Inferior parietal cortex (tissue), 1 donor: ENCODE measurements around the gene WSB1.
"Not testable (repeated sequence)": the region's sequence is repeated elsewhere in the genome, so short reads cannot be mapped to it uniquely, and the experiment has no call there.

Experiments used
- DNase-seq: peaks from one replicate; pipeline ENCODE4 v3.0.0-alpha.2; 2016; ENCODE audit errors: extremely low spot score

Gene WSB1, protein sequence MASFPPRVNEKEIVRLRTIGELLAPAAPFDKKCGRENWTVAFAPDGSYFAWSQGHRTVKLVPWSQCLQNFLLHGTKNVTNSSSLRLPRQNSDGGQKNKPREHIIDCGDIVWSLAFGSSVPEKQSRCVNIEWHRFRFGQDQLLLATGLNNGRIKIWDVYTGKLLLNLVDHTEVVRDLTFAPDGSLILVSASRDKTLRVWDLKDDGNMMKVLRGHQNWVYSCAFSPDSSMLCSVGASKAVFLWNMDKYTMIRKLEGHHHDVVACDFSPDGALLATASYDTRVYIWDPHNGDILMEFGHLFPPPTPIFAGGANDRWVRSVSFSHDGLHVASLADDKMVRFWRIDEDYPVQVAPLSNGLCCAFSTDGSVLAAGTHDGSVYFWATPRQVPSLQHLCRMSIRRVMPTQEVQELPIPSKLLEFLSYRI

DNA sequence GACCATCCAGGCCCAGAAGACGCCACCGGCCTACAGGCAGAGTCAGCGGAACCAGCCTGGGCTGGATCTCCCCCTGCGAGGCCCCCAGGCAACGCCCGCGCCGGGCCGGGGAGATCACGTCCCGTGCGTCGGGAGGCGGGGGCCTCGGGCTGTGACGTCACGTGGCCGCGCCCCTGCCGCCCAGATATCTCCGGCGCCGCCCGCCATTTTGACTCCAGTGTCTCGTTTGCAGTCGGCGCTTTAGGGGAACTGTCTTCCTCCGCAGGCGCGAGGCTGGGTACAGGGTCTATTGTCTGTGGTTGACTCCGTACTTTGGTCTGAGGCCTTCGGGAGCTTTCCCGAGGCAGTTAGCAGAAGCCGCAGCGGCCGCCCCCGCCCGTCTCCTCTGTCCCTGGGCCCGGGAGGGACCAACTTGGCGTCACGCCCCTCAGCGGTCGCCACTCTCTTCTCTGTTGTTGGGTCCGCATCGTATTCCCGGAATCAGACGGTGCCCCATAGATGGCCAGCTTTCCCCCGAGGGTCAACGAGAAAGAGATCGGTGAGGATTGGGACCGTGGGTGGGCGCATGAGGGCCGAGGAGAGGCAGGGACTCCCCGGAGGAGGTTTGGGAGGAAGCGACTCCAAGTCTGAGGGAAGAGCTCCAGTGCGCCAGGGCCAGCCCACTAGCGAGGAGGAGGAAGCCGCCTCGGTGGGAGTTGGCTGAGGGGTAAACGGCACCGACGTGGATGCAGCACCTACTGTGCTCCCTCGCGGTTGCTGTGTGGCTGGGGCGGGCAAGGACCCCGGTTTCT, at the start of gene WSB1:
TSS of gene WSB1 (plus strand) at position 217 of the 791 bp plus-strand sequence. CDS start at position 499, 282 bp downstream.
- peak; percentile 96 for DNase-seq

DNA sequence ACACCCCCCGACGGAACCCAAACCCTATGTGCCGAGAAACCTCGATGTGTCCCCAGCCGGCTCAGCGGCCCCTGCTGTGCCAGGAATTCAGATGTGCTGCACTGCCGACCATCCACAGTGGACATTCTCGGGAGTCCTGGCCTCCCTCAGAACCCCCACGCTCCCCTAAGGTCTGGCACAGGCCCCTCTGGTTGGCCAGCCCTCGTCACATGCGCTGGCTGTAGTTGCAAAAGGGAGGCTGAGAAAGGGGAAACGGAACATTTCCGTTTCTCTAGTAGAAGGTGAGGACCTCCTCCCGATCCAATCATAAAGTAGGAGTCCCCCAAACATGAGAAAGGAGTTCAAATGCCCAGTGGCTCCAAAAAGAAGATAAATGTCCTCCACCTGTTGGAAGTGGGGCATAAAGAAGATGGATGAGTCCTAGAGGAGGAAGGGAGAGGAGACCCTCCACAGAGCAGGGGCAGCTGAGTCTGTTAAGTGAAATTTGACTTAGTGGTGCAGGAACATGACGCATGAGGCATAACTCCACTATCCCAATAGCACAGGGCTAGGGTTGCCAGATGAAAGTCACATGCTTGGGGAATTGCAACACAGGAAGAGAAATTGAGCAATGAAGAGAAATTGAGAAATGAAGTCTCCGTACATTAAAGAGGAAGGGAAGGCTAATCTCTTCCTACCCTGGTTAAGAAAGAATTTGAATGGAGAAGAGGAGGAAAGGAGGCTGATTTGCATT, 49.3 kb upstream of the WSB1 start:
- peak; percentile 63 for DNase-seq

DNA sequence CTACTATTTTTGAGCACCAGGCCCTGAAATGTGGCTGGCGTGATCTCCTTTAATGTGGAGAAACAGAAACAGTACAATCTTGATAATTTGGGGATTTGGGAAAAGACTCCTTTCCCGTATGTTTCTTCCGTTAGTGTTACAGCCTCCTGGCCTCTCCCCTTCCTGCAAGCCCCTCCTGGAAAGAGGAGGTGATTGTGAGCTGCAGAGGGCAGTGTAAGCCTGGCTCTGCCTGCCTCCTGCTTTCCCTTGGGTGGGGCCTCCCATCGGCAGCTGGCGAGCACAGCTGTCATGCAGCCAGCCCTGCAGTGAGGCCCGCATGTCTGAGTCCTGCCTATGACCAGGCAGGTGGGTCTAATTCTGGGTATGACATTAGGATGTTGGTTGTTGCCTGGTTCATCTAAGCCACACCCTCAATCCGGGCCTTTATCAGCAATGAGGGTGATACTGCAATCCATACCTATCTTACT, 48.7 kb upstream of the WSB1 start:
- DNase-seq: peak; percentile 74

DNA sequence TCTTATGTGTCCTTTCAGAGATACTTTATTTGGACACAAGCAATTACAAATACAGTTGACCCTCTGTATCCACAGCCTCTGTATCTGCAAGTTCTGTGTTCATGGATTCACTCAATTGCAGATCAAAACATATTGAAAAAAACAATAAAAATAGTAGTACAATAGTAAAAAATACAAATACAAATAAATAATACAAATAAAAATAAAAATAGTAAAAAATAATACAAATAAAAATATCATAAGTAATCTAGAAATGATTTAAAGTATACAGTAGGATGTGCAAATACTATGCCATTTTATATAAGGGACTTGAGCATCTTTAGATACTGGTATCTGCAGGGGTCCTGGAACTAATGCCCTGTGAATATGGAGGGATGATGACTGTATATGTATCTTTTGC, 47.4 kb upstream of the WSB1 start:
- DNase-seq: no peak

DNA sequence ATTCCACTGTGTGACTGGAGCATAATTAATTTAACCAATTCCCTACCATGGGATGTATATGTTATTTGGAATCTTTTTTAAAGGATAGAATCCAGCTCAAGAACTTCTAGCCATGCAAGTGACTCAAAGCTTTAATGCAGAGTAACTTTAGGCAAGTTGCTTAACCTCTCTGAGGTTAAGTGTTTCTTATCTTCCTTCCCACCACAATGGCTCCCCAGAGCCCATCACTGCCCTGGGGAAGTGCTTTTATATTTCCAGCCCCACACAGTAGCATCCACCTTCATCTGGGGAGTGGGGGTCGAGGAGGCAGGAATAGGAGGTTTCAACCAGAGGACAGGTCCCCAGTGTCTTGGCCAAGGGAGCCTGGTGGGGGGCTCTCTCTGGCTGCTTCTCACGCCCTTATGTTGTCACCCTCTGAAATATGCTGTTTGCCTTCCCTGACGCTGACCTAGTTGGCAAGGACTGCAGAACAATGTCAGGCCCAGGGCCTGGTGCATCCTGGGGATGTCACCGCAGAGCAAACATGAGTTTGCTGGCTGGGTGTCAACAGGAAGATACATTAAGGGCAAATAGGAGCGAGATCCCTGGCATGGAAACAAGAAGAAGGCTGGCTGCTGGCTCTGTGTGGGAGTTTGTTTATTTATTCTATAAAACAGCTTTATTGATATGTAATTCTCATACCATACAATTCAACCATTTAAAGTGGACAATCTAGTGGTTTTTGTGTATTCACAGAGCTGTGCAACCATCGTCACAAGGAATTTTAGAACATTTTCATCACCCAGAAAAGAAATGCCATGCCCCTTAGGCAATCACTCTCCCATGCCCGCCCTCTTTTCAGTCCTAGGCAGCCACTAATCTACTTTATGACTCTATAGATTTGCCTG, 46.6 kb upstream of the WSB1 start:
- DNase-seq: no peak

DNA sequence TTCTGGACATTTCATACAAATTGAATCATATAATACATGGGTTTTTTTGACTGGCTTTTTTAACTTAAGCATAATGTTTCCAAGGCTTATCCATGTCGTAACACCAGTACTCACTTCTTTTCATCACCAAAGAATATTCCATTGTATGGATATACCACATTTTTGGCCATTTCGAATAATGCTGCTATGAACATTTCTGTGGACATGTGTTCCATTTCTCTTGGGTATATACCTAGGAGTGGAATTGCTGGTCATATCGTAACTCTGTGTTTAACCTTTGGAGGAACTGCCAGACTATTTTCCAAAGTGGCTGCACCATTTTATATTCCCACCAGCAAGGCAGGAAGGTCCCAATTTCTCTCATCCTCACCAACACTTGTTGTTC, 46.0 kb upstream of the WSB1 start:
- no peak for DNase-seq

DNA sequence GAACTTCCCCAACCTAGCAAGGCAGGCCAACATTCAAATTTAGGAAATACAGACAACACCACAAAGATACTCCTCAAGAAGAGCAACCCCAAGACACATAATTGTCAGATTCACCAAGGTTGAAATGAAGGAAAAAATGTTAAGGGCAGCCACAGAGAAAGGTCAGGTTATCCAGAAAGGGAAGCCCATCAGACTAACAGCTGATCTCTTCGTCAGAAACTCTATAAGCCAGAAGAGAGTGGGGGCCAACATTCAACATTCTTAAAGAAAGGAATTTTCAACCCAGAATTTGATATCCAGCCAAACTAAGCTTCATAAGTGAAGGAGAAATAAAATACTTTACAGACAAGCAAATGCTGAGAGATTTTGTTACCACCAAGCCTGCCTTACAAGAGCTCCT, 43.1 kb upstream of the WSB1 start:
- DNase-seq: not testable (repeated sequence)

DNA sequence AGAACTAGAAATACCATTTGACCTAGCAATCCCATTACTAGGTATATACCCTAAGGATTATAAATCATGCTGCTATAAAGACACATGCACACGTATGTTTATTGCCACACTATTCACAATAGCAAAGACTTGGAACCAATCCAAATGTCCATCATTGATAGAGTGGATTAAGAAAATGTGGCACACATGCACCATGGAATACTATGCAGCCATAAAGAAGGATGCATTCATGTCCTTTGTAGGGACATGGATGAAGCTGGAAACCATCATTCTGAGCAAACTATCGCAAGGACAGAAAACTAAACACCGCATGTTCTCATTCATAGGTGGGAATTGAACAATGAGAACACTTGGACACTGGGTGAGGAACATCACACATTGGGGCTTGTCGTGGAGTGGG, 39.1 kb upstream of the WSB1 start:
- not testable (repeated sequence) for DNase-seq

DNA sequence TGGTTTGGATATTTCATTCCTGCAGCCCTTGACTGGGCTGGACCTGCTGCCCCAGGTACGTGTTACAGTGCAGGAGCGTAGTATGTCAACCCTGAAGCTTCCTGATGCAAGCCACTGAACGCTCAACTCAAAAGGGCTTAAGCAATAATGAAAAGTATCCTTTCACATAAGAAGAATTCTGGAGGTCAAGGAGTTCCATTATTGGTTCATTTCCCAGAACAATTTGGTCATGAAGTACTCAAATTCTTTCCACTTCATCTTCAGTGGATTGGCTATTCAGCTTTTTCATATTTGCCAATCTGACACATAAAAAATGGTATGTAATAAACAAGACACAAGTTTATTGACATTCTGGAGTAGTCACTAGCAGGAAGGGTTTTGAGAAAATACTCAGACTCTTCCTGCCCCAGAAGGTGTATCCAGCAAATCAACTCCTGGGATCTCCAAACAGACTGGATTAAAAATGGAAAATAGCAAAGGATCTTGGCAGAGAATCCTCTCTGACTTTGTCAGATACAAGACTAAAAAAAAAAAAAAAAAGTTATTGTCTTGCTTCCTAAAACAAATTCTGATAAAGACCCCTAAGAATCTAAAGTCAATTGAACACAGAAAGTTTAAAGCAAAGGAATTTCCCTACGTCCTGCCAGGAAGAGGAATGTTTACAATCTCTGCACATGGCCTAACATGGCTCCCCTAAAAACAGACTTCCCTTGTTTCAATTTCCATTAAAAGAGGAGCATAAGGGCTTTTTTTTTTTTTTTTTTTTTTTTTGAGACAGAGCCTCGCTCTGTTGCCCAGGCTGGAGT, 37.5 kb upstream of the WSB1 start:
- DNase-seq: no peak

DNA sequence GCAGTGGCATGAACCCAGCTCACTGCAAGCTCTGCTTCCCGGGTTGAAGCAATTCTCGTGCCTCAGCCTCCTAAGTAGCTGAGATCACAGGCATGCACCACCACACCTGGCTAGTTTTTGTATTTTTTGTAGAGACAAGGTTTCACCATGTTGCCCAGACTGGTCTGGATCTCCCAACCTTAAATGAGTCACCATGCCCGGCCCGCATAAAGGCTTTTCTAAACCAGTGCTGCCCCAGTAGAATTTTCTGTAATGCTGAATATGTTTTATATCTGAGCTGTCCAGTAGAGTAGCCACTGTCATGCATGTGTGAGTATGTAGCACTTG, 36.9 kb upstream of the WSB1 start:
- no peak for DNase-seq

DNA sequence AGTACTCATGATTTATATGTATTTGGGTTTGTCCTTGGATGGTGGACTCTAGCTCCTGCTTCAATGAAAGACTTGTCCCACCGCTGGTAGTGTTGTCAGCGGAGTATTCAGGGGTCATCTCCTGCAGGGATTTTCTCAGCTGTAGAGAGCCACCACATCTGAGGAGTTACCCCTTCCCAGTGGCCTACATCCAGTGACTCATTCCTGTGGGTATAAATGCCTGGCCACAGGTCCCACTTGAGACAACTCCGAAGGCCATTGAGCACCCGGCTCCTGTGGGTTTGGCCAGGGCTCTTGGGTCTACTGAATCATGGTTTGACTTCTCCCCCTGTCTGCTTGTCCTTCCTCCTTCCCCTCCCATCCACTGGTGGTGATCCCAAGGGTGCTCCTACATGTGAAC, 34.6 kb upstream of the WSB1 start:
- no peak for DNase-seq

DNA sequence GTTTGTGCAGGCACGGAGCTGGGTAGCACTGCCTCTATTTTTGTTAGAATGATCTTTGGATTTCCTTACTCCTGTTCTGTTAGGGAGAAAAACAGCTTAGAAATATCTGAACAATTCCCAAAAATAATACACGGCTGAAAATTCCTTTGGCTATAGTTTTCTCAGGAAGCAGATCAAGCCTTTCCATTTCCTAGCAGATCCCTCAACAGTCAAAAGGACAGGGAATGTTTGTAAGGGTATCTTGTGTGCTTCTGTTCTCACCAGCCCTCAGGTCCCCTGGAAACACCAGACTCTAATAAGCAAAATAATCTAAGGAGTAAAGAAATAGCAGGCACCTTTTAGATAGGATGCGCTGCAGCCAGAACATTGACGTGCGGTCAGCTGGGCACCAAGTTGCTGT, 30.5 kb upstream of the WSB1 start:
- no peak for DNase-seq

DNA sequence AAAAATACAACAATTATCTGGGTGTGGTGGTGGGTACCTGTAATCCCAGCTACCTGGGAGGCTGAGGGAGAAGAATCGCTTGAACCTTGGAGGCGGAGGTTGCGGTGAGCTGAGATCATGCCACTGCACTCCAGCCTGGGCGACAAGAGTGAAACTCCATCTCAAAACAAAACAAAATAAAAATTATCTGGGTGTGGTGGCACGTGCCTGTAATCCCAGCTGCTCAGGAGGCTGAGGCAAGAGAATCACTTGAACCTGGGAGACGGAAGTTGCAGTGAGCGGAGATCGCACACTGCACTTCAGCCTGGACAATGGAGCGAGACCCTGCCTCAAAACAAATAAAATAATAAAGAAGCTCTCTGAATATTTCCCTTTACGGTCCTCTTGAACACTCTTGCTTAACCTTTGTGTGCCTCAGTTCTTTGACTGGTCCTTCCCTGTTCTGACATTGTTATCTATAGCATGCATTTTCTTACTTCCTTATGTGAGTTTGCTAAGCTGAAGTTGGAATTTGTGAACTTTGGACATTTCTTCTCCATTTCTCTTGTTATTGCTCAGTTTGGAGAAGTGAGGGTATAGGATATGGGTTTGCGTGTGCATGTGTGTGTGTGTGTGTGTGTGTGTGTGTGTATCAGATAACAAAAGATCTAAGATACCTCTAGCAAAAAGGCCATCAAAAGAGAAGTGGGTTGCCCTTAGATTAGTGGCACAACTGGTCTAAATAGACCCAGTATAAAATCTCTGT, 29.7 kb upstream of the WSB1 start:
- no peak for DNase-seq

DNA sequence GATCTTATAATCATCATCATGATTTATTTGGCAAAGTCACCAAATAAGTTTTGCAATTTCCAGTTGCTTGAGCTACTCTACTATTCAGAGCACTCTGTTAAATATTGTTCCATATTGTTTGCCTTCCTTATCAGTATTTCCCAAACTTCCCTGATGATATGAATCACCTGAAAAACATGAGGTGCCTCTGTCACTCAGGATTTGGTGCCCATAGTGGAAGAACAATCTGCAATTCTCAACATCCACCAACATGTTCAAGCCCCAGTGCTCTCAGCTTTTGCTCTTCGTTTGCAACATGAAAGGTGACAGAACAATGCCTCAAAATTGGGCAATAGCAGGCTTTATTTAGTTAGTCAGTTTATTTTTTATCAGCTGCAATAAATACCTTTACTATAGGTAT, 28.6 kb upstream of the WSB1 start:
- DNase-seq: no peak

DNA sequence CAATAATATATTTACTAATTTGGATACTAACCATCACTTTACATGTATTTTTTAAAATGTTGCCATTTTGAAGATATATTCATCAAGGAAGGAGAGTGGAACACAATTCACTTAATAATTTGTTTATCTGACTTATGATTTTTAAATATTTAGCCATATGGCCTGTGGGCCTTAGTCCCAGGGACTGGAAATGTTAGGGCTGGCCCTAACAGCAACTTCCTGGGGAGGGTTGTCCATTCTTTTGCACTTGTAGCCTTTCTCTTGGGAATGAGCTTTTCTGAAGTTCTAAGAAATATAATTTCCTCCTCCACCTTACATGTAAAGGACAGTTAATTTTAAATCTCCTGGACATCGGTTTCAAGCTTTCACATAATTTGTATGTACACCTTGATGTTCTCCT, 27.7 kb upstream of the WSB1 start:
- no peak for DNase-seq

DNA sequence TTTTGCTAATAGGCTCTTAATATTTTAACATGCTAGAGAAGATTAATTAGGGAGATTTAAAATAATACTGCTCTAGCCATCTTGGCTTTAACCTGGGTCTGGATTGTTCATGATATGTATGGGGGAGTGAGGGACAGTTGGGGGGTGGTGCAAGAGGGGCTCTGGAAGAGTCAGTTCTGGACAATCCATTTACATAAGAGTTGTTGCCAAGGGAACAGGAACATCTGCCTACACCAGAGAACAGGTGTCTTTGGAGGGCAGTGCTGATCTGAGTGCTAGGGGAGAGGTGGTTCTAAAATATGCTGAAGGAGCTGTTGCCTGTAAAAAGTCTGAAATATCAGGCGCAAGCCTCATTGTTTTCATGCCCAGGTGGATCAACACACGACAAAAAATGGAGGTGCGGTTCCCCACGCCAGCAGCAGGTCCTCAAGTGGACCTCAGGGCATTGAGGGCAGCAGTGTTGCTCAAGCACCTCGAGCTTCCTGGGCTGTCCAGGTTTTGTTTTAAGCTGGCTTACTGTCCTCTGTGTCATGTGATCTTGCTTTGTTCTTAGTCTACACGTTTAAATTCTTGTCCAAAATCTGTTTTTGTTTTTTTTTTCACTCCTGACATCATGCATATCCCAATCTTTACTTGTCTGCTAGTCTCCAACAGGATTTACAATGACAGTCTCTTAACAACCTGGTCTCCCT, 25.4 kb upstream of the WSB1 start:
- DNase-seq: no peak

DNA sequence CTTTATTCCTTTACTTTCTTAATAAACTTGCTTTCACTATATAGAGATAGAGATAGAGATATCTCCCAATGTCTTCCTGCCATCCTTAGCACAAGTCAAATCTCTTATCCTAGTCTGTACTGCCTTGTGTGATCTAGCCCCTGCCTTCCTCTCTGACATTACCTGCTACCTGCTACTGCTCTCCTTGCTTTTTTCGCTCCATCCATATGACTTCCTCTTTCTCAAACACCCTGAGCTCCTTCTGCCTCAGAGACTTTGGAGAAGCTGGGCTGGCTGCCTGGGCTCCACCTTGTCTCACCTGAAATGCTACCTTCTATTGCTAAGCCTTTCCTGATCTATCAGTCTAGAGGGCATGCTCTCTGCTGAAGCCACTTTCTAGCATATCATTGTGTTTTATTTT, 24.7 kb upstream of the WSB1 start:
- no peak for DNase-seq

DNA sequence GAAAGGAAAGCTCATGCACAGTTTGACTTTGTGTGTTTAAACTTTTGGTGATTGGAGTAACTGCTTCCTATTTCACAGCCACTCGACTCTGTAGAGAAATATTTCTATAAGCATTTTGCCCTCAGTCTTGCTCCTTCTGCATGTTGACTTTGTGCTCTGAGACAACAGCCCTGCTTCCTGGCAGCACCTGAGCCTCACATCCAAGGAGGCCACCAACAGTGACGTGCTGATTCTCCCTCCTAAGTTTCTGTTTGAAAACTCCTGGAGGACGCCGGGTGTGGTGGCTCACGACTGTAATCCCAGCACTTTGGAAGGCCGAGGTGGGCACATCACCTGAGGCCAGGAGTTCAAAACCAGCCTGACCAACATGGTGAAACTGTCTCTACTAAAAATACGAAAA, 23.9 kb upstream of the WSB1 start:
- DNase-seq: no peak

DNA sequence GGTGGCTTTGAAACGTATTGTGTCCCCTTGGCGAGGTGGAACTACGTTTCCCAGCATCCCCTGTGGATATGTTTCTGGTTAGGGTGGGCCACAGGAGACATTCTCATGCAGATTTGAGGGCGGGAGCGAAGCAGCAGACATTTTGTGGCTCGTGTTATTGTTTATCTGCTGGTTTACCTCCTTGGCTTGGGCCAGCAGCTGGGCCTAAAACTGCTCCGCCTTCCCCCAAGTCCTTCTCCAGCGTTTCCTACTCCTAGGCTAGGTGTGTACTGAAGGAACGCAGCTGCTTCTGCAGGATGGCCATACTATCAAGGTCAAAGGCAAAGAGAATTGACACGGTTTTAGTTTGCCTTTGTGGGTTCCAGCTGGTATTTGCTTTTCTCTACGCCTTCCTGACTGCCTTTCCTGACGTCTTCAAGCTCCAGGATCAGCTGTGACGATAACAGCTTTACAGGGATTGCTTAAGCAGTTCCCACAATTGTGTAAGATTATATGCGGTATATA, 17.2 kb upstream of the WSB1 start:
- DNase-seq: no peak
